H9 (cell line): ENCODE results near the gene PDE6D. TPM values are rescaled to one million over a fixed set of nuclear protein-coding genes. Genes with fewer than 3 reads are reported as not detected.
"Not testable (repeated sequence)": the region's sequence is repeated elsewhere in the genome, so short reads cannot be mapped to it uniquely, and the experiment has no call there.

Experiments used
- DNase-seq: peaks from one replicate; pipeline ENCODE4 v3.0.0-alpha.2; 2017
- H2AFZ ChIP-seq: one replicate; pipeline ENCODE4 v1.6.1; 2013; ENCODE audit warnings: mild to moderate bottlenecking, low read length, control low read depth, moderate library complexity
- H2AK5ac ChIP-seq: 2 replicates; pipeline ENCODE4 v1.6.1; 2013; ENCODE audit warnings: low read length, control low read depth, mixed read lengths; ENCODE audit not compliant: insufficient read length
- H2BK120ac ChIP-seq: one replicate; pipeline ENCODE4 v1.6.1; 2013; ENCODE audit warnings: low read depth, mild to moderate bottlenecking, low read length, control low read depth, inconsistent platforms; ENCODE audit not compliant: poor library complexity, severe bottlenecking
- H2BK12ac ChIP-seq: 2 replicates; pipeline ENCODE4 v1.6.1; 2013; ENCODE audit warnings: low read length, control low read depth, mixed read lengths, low read depth; ENCODE audit not compliant: insufficient read length
- H2BK15ac ChIP-seq: 2 replicates; pipeline ENCODE4 v1.6.1; 2013; ENCODE audit warnings: low read depth, low read length, control low read depth
- H2BK20ac ChIP-seq: one replicate; pipeline ENCODE4 v1.6.1; 2013; ENCODE audit warnings: low read depth, mild to moderate bottlenecking, low read length, control low read depth, inconsistent platforms; ENCODE audit not compliant: poor library complexity, severe bottlenecking
- H2BK5ac ChIP-seq: 2 replicates; pipeline ENCODE4 v1.6.1; 2013; ENCODE audit warnings: low read length, control low read depth, mixed read lengths; ENCODE audit not compliant: insufficient read length
- H3K14ac ChIP-seq: 2 replicates; pipeline ENCODE4 v1.6.1; 2013; ENCODE audit warnings: low read length, control low read depth; ENCODE audit not compliant: insufficient read depth
- H3K18ac ChIP-seq: 2 replicates; pipeline ENCODE4 v1.6.1; 2013; ENCODE audit warnings: low read depth, mild to moderate bottlenecking, mixed read lengths, low read length, control low read depth; ENCODE audit not compliant: insufficient read length
- H3K23ac ChIP-seq: 2 replicates; pipeline ENCODE4 v1.6.1; 2013; ENCODE audit warnings: low read length, control low read depth, mixed read lengths, low read depth; ENCODE audit not compliant: insufficient read length
- H3K23me2 ChIP-seq: 2 replicates; pipeline ENCODE4 v1.6.1; 2013; ENCODE audit warnings: low read depth, mild to moderate bottlenecking, mixed read lengths, low read length, control low read depth; ENCODE audit not compliant: insufficient read length, poor library complexity, severe bottlenecking
- H3K27ac ChIP-seq: 2 replicates; pipeline ENCODE4 v1.5.1; 2013; ENCODE audit warnings: low read length, control low read depth, mixed read lengths, low read depth; ENCODE audit not compliant: insufficient read length
- H3K27me3 ChIP-seq: 2 replicates; pipeline ENCODE4 v1.6.1; 2013; ENCODE audit warnings: low read length, control low read depth, inconsistent platforms; ENCODE audit not compliant: insufficient read depth
- H3K4ac ChIP-seq: 2 replicates; pipeline ENCODE4 v1.6.1; 2013; ENCODE audit warnings: low read depth, mild to moderate bottlenecking, control low read depth, inconsistent platforms, low read length, moderate library complexity
- H3K4me1 ChIP-seq: 2 replicates; pipeline ENCODE4 v1.6.1; 2013; ENCODE audit warnings: low read length, control low read depth, inconsistent platforms; ENCODE audit not compliant: insufficient read depth
- H3K4me2 ChIP-seq: 2 replicates; pipeline ENCODE4 v1.6.1; 2013; ENCODE audit warnings: low read length, control low read depth, mixed read lengths; ENCODE audit not compliant: insufficient read length, insufficient read depth
- H3K56ac ChIP-seq: 2 replicates; pipeline ENCODE4 v1.6.1; 2013; ENCODE audit warnings: low read depth, mild to moderate bottlenecking, mixed read lengths, low read length, control low read depth; ENCODE audit not compliant: insufficient read length
- H3K79me1 ChIP-seq: 2 replicates; pipeline ENCODE4 v1.6.1; 2013; ENCODE audit warnings: low read depth, mild to moderate bottlenecking, moderate library complexity, low read length, control low read depth, inconsistent platforms; ENCODE audit not compliant: insufficient read depth, poor library complexity, severe bottlenecking
- H3K79me2 ChIP-seq: 2 replicates; pipeline ENCODE4 v1.6.1; 2013; ENCODE audit warnings: low read length, control low read depth, inconsistent platforms; ENCODE audit not compliant: insufficient read depth
- H3K9ac ChIP-seq: 2 replicates; pipeline ENCODE4 v1.6.1; 2013; ENCODE audit warnings: low read length, control low read depth, mixed read lengths; ENCODE audit not compliant: insufficient read length; ENCODE audit errors: extremely low read depth
- H3K9me3 ChIP-seq: one replicate; pipeline ENCODE4 v1.6.1; 2013; ENCODE audit warnings: low read depth, low read length, inconsistent platforms; ENCODE audit not compliant: control insufficient read depth
- H3T11ph ChIP-seq: one replicate; pipeline ENCODE4 v1.6.1; 2013; ENCODE audit warnings: mild to moderate bottlenecking, low read length, control low read depth, inconsistent platforms
- H4K20me1 ChIP-seq: one replicate; pipeline ENCODE4 v1.6.1; 2013; ENCODE audit not compliant: control insufficient read depth, insufficient read length, insufficient read depth
- H4K5ac ChIP-seq: 2 replicates; pipeline ENCODE4 v1.6.1; 2013; ENCODE audit warnings: low read depth, mild to moderate bottlenecking, mixed read lengths, low read length, control low read depth; ENCODE audit not compliant: insufficient read length
- H4K8ac ChIP-seq: replicated peaks from 2 replicates; pipeline ENCODE4 v1.6.1; 2013; ENCODE audit warnings: low read length, control low read depth, mixed read lengths, low read depth; ENCODE audit not compliant: insufficient read length
- H4K91ac ChIP-seq: 2 replicates; pipeline ENCODE4 v1.6.1; 2013; ENCODE audit warnings: low read depth, mild to moderate bottlenecking, moderate library complexity, mixed read lengths, low read length, control low read depth; ENCODE audit not compliant: insufficient read length
- H3K27ac Mint-ChIP-seq, 3 experiments: 2 replicates in 2 of 3; 3 replicates in 1 of 3; pipeline ENCODE4 v1.8.0; 2020 to 2021; ENCODE audit warnings: mixed read lengths in 3 of 3, mild to moderate bottlenecking in 1 of 3, moderate library complexity in 1 of 3
- H3K27me3 Mint-ChIP-seq: 2 replicates; pipeline ENCODE4 v1.8.0; 2021; ENCODE audit warnings: low read depth, mild to moderate bottlenecking, moderate library complexity, mixed read lengths
- H3K36me3 Mint-ChIP-seq, 3 experiments: 2 replicates in 2 of 3; 3 replicates in 1 of 3; pipeline ENCODE4 v1.8.0; 2020 to 2021; ENCODE audit warnings: low read depth in 3 of 3, mixed read lengths in 3 of 3; ENCODE audit not compliant: insufficient read depth in 1 of 3
- H3K4me1 Mint-ChIP-seq, 2 experiments: 2 replicates each; pipeline ENCODE4 v1.8.0; 2020; ENCODE audit warnings: mixed read lengths in 2 of 2
- H3K4me3 Mint-ChIP-seq, 2 experiments: 2 replicates in 1 of 2; 3 replicates in 1 of 2; pipeline ENCODE4 v1.8.0; 2020 to 2021; ENCODE audit warnings: mild to moderate bottlenecking in 2 of 2, mixed read lengths in 2 of 2, moderate library complexity in 1 of 2
- H3K9me3 Mint-ChIP-seq, 2 experiments: 2 replicates in 1 of 2; 3 replicates in 1 of 2; pipeline ENCODE4 v1.8.0; 2020; ENCODE audit warnings: mild to moderate bottlenecking in 2 of 2, mixed read lengths in 2 of 2, moderate library complexity in 1 of 2
- WGBS: extraction: QIAGEN DNeasy Blood & Tissue Kit; methylation state at CpG from one replicate; pipeline ENCODE4 v1.1.7; 2013; ENCODE audit warnings: missing lambda C conversion rate, low lambda C conversion rate, mixed read lengths; ENCODE audit not compliant: insufficient read length; ENCODE audit errors: extremely low coverage; 5-methylcytosine and 5-hydroxymethylcytosine counted together
- total RNA-seq: library from RNA; stranded (reverse); gene quantifications from 2 replicates; pipeline ENCODE4 v1.2.1, GENCODE V29; 2021
- TF ChIP-seq, protein P1 (sequence below): fragments of 200-600 bp; sonication (generic); conservative IDR thresholded peaks from 3 replicates; pipeline ENCODE4 v1.8.0; 2021; ENCODE audit warnings: antibody characterized with exemption, mild to moderate bottlenecking

PDE6D gene
- total RNA-seq, 1 experiment from 2014 or later = 33.7 TPM

- H4K20me1 ChIP-seq = no peaks in the 10 kb centered on the region
- no peaks in the 10 kb centered on the region for H3K79me1 ChIP-seq
- peak; percentile 96 for DNase-seq
- no peak overlapping the region for H2BK5ac ChIP-seq
- H4K91ac ChIP-seq = no peak overlapping the region
- H3K9me3 ChIP-seq = no peaks in the 10 kb centered on the region
- Mint-ChIP-seq H3K4me3 (peak overlapping the region; percentile 52 to 75), H3K9me3 (peaks cover 3 to 4% of the 10 kb centered on the region in 2 experiments; a peak in 3 of 5 replicates), H3K27ac (peak overlapping the region; percentile 28 to 99 (median 95); a peak in 6 of 7 replicates), H3K36me3 (peaks cover 31 to 49% (median 40%) of the 10 kb centered on the region in 3 experiments), H3K4me1 (peaks cover 39 to 43% of the 10 kb centered on the region in 2 experiments), H3K27me3 (peaks cover 16% of the 10 kb centered on the region)
- no peak overlapping the region for H2BK120ac ChIP-seq
- no peak overlapping the region for H2BK15ac ChIP-seq
- no peak overlapping the region for H3T11ph ChIP-seq
- TF ChIP-seq, protein P1, sequence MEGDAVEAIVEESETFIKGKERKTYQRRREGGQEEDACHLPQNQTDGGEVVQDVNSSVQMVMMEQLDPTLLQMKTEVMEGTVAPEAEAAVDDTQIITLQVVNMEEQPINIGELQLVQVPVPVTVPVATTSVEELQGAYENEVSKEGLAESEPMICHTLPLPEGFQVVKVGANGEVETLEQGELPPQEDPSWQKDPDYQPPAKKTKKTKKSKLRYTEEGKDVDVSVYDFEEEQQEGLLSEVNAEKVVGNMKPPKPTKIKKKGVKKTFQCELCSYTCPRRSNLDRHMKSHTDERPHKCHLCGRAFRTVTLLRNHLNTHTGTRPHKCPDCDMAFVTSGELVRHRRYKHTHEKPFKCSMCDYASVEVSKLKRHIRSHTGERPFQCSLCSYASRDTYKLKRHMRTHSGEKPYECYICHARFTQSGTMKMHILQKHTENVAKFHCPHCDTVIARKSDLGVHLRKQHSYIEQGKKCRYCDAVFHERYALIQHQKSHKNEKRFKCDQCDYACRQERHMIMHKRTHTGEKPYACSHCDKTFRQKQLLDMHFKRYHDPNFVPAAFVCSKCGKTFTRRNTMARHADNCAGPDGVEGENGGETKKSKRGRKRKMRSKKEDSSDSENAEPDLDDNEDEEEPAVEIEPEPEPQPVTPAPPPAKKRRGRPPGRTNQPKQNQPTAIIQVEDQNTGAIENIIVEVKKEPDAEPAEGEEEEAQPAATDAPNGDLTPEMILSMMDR = peak; percentile 94
- no peak overlapping the region for H2BK12ac ChIP-seq
- H2AFZ ChIP-seq = no peak overlapping the region
- no peak overlapping the region for H2BK20ac ChIP-seq
- no peak overlapping the region for H4K8ac ChIP-seq
- H3K23me2 ChIP-seq = peaks cover 7% of the 10 kb centered on the region
- H3K4ac ChIP-seq = no peak overlapping the region
- no peaks in the 10 kb centered on the region for H3K27me3 ChIP-seq
- no peak overlapping the region for H3K18ac ChIP-seq
- H3K14ac ChIP-seq = no peak overlapping the region
- no peak overlapping the region for H3K56ac ChIP-seq
- H3K4me1 ChIP-seq = no peaks in the 10 kb centered on the region
- no peak overlapping the region for H4K5ac ChIP-seq
- peak overlapping the region; percentile 9 for H3K27ac ChIP-seq
- no peak overlapping the region for H3K4me2 ChIP-seq
- no CpG with 5 or more reads among the region's 15 CpGs for WGBS
- H3K23ac ChIP-seq = no peak overlapping the region
- H3K79me2 ChIP-seq = peaks cover 35% of the 10 kb centered on the region; the same call in 1 of the 2 replicates
- no peak overlapping the region for H2AK5ac ChIP-seq
- no peak overlapping the region for H3K9ac ChIP-seq
Observed at GRCh38 chr2:231713730-231714638, 67.1 kb downstream of the PDE6D start.

DNA sequence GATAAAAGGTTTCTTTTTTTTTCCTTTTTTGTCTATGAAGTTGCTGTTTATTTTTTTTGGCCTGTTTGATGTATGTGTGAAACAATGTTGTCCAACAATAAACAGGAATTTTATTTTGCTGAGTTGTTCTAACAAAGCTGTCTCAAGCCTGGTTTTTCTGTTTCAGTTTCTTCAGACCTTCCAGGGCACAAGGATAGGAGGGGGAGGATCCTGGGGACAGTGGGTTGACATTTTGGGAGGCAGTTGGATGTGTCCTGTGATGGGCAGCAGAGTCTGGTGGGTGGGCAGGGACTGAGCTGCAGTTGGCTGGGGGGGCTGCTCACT is 67.7 kb downstream of the PDE6D start:
- H2AK5ac ChIP-seq, H3K4ac ChIP-seq, H3K14ac ChIP-seq, H3K4me2 ChIP-seq, H3K23ac ChIP-seq, H3K9me3 ChIP-seq, H3K9ac ChIP-seq, H2BK20ac ChIP-seq, H3K23me2 ChIP-seq, H3K27ac ChIP-seq, H2BK120ac ChIP-seq, H3K4me1 ChIP-seq, H2AFZ ChIP-seq, H2BK15ac ChIP-seq, H4K8ac ChIP-seq, H4K5ac ChIP-seq, H3T11ph ChIP-seq, H3K79me1 ChIP-seq, H2BK5ac ChIP-seq, H3K27me3 ChIP-seq, DNase-seq, H3K18ac ChIP-seq, H4K20me1 ChIP-seq, H3K56ac ChIP-seq, H2BK12ac ChIP-seq, H3K9me3 Mint-ChIP-seq, H4K91ac ChIP-seq: not testable (repeated sequence)
- peaks cover 40% of the 10 kb centered on the region; the same call in 1 of the 2 replicates for H3K79me2 ChIP-seq
- Mint-ChIP-seq H3K27me3 (peaks cover 18% of the 10 kb centered on the region), H3K27ac (peak overlapping the region; percentile 28 to 99 (median 95); a peak in 6 of 7 replicates), H3K4me3 (peak overlapping the region; percentile 52 to 75), H3K4me1 (peaks cover 39 to 43% of the 10 kb centered on the region in 2 experiments), H3K36me3 (peaks cover 34 to 51% (median 46%) of the 10 kb centered on the region in 3 experiments)
